ENCODE data around the gene NAALADL2. TPM values are rescaled to one million over a fixed set of nuclear protein-coding genes. Genes with fewer than 3 reads are reported as not detected.

The NAALADL2 gene
- total RNA-seq, 1 donor from 2014 or later = 2.9 TPM

DNA sequence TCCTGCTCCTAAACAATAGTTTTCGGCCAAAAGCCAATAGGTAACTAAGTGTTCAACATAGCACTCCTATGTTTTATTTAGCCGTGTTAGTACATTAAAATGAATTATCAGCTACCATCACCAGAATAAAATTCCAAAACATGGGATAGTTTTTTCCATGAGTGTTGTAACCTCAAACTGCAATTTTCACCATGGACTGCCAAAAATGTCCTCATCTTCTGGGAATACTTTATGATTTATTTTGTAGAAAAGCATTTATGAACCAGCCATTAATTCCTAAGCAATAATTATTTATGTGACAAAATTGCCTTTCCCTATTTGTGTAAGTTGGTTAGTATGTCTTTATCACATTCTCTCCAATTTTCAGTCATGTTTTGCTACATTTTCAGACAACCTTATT, 438.1 kb downstream of the NAALADL2 start:
- no peak for TF ChIP-seq CTCF (conservative IDR thresholded peaks at IDR 0.05; ENCODE audit: low read depth, low read length)
- H3K4me3 ChIP-seq (ENCODE audit: low read depth, low read length) = no peak overlapping the region
- DNase-seq (ENCODE audit: low read depth) = no peak

DNA sequence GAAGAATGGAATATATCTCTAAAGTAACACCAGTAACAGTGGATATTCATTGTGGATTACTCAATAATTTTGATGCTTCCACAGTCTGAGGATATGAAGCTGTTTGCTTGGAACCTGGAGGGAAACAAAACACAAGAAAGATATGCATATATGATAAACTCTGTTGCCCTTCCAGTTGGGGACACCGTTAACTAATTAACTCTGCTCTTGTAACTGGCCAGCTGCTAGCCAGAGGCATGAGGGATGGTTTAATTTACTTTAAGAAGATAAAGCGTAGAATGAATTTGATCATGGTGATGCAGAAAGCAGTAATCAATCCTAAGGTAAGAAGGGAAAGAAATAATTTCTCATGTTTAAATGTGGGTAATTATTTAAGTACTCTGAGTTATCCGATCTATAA, 442.6 kb downstream of the NAALADL2 start:
- DNase-seq (ENCODE audit: low read depth) = no peak
- no peak for TF ChIP-seq CTCF (conservative IDR thresholded peaks at IDR 0.05; ENCODE audit: low read depth, low read length)
- H3K4me3 ChIP-seq (ENCODE audit: low read depth, low read length) = no peak overlapping the region

DNA sequence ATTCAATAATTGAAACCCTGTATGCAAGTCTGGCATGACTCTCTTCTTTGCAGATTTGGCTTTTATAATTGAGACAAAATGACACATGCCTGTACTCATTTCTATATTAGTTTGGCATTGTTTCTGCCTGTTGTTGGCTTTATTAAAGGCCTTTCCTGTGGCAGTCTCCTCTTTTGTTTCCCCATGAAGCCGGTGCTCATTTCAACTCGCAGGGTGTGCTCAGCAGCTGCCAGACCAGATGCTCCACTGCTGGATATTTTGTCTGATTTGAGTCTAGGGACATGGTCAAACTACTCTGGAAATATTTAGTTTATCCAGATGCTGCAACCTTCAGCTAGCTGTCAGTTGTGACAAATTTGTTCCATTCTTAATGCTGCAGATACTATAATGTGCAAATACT, 445.3 kb downstream of the NAALADL2 start:
- DNase-seq (ENCODE audit: low read depth) = no peak
- TF ChIP-seq CTCF (conservative IDR thresholded peaks at IDR 0.05; ENCODE audit: low read depth, low read length) = no peak
- H3K4me3 ChIP-seq (ENCODE audit: low read depth, low read length) = no peak overlapping the region

GRCh38 chr3:175307642-175308041, 448.5 kb downstream of the NAALADL2 start:
- TF ChIP-seq CTCF (conservative IDR thresholded peaks at IDR 0.05; ENCODE audit: low read depth, low read length) = no peak
- peak; percentile 42 for DNase-seq (ENCODE audit: low read depth)
- peak overlapping the region; percentile 30 for H3K4me3 ChIP-seq (ENCODE audit: low read depth, low read length)

DNA sequence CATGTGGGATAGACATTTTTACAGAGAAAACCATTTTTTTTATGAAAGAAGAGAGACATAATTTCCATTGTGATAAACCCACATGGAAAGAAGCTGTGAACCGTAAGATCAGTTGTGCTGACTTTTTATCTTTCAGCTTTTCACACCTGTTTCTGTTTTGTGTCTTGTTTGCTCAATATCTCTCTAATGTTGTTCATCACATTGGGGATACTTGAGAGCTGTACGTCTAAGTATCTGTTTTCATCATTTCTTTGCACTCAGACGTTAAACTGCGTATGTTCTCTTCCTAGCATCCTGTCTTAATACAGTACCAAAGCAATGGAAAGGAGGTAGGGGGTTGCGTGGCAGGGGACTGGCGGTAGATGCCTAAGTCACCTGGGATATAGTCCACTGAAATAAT, 449.0 kb downstream of the NAALADL2 start:
- no peak for DNase-seq (ENCODE audit: low read depth)
- H3K4me3 ChIP-seq (ENCODE audit: low read depth, low read length) = peak overlapping the region; percentile 30
- no peak for TF ChIP-seq CTCF (conservative IDR thresholded peaks at IDR 0.05; ENCODE audit: low read depth, low read length)

DNA sequence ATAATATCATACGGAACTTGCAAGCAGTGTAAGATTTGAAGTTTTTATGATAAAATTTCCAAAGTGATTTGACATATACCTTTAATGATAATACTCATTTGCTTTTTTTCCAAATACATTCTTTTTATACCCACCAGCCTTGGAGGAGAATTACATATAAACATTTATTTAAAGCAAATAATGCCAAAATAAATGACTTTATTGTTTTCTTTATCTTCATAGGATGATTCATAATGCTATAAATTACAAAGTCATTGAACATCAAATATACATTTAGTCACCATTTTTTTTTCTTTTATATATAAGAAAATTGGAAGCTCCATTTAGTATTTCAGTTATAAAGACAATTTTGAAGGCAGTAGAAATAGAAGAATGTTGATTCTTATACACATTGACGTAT, 450.9 kb downstream of the NAALADL2 start:
- TF ChIP-seq CTCF (conservative IDR thresholded peaks at IDR 0.05; ENCODE audit: low read depth, low read length) = no peak
- no peak overlapping the region for H3K4me3 ChIP-seq (ENCODE audit: low read depth, low read length)
- no peak for DNase-seq (ENCODE audit: low read depth)

DNA sequence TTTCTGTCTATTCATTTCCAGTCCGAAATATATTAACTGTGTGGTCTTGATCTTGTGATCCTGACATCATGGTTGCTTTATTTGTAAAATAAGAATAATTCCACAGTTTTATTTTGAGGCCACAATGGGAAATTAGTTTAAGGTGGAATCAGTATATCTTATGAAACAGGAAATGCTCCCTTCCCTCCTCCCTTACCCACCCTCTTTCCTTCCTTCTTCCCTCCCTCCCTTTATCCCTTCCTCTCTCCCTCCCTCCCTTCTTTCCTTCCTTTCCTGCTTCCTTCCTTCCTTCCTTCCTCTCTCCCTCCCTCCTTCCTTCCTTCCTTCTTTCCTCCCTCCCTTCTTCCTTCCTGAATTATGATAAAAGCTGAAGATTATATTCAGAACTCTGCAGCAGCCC, 452.3 kb downstream of the NAALADL2 start:
- DNase-seq (ENCODE audit: low read depth) = no peak
- no peak for TF ChIP-seq CTCF (conservative IDR thresholded peaks at IDR 0.05; ENCODE audit: low read depth, low read length)
- no peak overlapping the region for H3K4me3 ChIP-seq (ENCODE audit: low read depth, low read length)

Measured in epithelial cell of proximal tubule (primary cell).